PFSK-1 (cell line): Measurements from ENCODE around the gene VEPH1.

Experiments used
- POLR2AphosphoS5 ChIP-seq: IDR thresholded peaks from 2 replicates; pipeline ENCODE4 v1.6.1; 2012; ENCODE audit warnings: low read depth, mild to moderate bottlenecking, control low read depth, low read length, moderate library complexity
- TAF1 ChIP-seq: IDR thresholded peaks from 2 replicates; pipeline ENCODE4 v1.6.1; 2012; ENCODE audit warnings: low read length, control low read depth, borderline replicate concordance; ENCODE audit not compliant: insufficient read depth
- TF ChIP-seq, protein P1 (sequence below), 2 experiments: IDR thresholded peaks; 2 replicates each; pipeline versions ENCODE4 v1.6.1 to v1.8.0; 2011 to 2012; ENCODE audit warnings: low read depth in 2 of 2, low read length in 2 of 2, control low read depth in 1 of 2, inconsistent platforms in 1 of 2, mild to moderate bottlenecking in 1 of 2, moderate library complexity in 1 of 2; ENCODE audit not compliant: insufficient read depth in 1 of 2

DNA sequence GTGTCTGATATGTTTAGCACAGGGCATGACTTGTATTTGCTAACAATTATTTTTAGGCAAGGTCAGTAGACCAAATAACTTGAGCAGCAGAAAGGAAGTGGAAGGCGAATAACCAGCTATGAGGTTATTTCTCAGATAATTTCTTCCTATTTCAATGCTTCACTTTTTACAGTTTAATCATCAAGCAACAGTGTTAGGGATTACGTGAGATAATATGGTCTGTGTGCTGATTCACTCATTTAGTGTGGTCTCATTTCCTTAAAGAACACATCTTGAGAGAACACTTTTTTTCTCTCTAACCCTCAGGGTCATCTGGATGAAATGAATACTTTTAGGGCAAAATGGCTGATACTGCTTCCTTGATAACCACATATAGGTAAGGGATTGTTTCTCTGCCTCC lies 217.2 kb downstream of the VEPH1 start:
- no peak for TF ChIP-seq TAF1
- TF ChIP-seq, protein P1, sequence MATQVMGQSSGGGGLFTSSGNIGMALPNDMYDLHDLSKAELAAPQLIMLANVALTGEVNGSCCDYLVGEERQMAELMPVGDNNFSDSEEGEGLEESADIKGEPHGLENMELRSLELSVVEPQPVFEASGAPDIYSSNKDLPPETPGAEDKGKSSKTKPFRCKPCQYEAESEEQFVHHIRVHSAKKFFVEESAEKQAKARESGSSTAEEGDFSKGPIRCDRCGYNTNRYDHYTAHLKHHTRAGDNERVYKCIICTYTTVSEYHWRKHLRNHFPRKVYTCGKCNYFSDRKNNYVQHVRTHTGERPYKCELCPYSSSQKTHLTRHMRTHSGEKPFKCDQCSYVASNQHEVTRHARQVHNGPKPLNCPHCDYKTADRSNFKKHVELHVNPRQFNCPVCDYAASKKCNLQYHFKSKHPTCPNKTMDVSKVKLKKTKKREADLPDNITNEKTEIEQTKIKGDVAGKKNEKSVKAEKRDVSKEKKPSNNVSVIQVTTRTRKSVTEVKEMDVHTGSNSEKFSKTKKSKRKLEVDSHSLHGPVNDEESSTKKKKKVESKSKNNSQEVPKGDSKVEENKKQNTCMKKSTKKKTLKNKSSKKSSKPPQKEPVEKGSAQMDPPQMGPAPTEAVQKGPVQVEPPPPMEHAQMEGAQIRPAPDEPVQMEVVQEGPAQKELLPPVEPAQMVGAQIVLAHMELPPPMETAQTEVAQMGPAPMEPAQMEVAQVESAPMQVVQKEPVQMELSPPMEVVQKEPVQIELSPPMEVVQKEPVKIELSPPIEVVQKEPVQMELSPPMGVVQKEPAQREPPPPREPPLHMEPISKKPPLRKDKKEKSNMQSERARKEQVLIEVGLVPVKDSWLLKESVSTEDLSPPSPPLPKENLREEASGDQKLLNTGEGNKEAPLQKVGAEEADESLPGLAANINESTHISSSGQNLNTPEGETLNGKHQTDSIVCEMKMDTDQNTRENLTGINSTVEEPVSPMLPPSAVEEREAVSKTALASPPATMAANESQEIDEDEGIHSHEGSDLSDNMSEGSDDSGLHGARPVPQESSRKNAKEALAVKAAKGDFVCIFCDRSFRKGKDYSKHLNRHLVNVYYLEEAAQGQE (IDR thresholded peaks at IDR 0.05; ENCODE audit: insufficient read depth in 1 of 2, low read depth in 2 of 2, low read length in 2 of 2), result no peak
- no peak for TF ChIP-seq POLR2AphosphoS5
